ENCODE results near the gene CMTM4.
"Not testable (repeated sequence)": the region's sequence is repeated elsewhere in the genome, so short reads cannot be mapped to it uniquely, and the experiment has no call there.

The CMTM4 gene

GRCh38 chr16:66689282-66689681 lies 7.3 kb downstream of the CMTM4 start:
- TF ChIP-seq CTCF (IDR thresholded peaks at IDR 0.05; ENCODE audit: low read depth, low read length, missing control alignments), result no peak
- DNase-seq (ENCODE audit: low read depth), result no peak
- no peak overlapping the region for H3K4me3 ChIP-seq (ENCODE audit: low read depth, low read length)

- DNase-seq (ENCODE audit: low read depth), result no peak
- H3K4me3 ChIP-seq (ENCODE audit: low read depth, low read length), result no peak overlapping the region
- TF ChIP-seq CTCF (IDR thresholded peaks at IDR 0.05; ENCODE audit: low read depth, low read length, missing control alignments), result no peak
Measured at GRCh38 chr16:66687906-66688625, 8.5 kb downstream of the CMTM4 start.

- not testable (repeated sequence) for DNase-seq (ENCODE audit: low read depth); H3K4me3 ChIP-seq (ENCODE audit: low read depth, low read length)
Measured at GRCh38 chr16:66685501-66686115, 10.9 kb downstream of the CMTM4 start.

GRCh38 chr16:66682271-66682670 lies 14.3 kb downstream of the CMTM4 start:
- DNase-seq (ENCODE audit: low read depth), result no peak
- no peak overlapping the region for H3K4me3 ChIP-seq (ENCODE audit: low read depth, low read length)
- TF ChIP-seq CTCF (IDR thresholded peaks at IDR 0.05; ENCODE audit: low read depth, low read length, missing control alignments), result no peak

- H3K4me3 ChIP-seq (ENCODE audit: low read depth, low read length), result no peak overlapping the region
- TF ChIP-seq CTCF (IDR thresholded peaks at IDR 0.05; ENCODE audit: low read depth, low read length, missing control alignments), result no peak
- DNase-seq (ENCODE audit: low read depth), result no peak
Measured at GRCh38 chr16:66681676-66682075, 14.9 kb downstream of the CMTM4 start.

- TF ChIP-seq CTCF (IDR thresholded peaks at IDR 0.05; ENCODE audit: low read depth, low read length, missing control alignments), result no peak
- DNase-seq (ENCODE audit: low read depth), result no peak
Measured at GRCh38 chr16:66678337-66678736, 18.2 kb downstream of the CMTM4 start.

GRCh38 chr16:66677836-66678235 lies 18.7 kb downstream of the CMTM4 start:
- no peak for TF ChIP-seq CTCF (IDR thresholded peaks at IDR 0.05; ENCODE audit: low read depth, low read length, missing control alignments)
- DNase-seq (ENCODE audit: low read depth), result no peak
- H3K4me3 ChIP-seq (ENCODE audit: low read depth, low read length), result no peak overlapping the region

More at GRCh38 chr16:66678337-66678736, 18.2 kb downstream of the CMTM4 start:
- H3K4me3 ChIP-seq (ENCODE audit: low read depth, low read length), result no peak overlapping the region

Data from GM12864 (cell line).